ENCODE results near the gene MPP4. TPM values are rescaled to one million over a fixed set of nuclear protein-coding genes. Genes with fewer than 3 reads are reported as not detected.

MPP4 gene
- total and polyA plus RNA-seq, 7 donors = 0.06 to 0.36 TPM; not detected in 5

DNA sequence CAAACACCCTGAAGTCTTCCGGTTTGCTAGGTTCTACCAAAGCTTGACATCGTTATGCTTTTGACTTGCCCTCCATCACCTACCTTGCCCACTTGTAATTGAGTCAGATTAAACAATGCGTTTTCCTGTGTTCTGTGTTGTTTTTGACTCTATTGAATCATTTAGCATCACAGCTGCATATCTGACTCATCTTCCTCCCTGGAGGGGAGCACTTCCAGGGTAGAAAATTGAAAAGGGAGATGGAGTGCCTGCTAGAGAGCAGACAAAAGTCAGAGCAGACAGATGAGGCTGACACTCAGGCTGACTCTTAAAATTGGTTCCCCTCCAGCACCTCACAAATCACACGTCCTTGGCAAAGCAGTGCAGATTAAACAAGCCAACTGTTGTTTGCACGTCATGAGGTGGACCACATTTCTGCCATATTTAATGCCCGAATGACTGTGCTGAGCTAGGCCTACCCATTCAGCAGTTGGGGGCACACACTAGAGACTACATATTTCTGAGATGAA is 2.2 kb downstream of the MPP4 start:
- Histone ChIP-seq H3K4me1 (no peaks in the 10 kb centered on the region), H3K4me3 (no peak overlapping the region), H3K36me3 (peaks cover 0 to 15% (median 5%) of the 10 kb centered on the region in 4 donors), H3K27me3 (no peaks in the 10 kb centered on the region), H3K9me3 (no peaks in the 10 kb centered on the region), H3K27ac (no peak overlapping the region)
- WGBS, 2 donors = 83 to 85% methylated on average over 6 of the region's 6 CpGs
- intact Hi-C loops (cut with DNase I) = no loop called here
- no peak for TF ChIP-seq EP300 (IDR thresholded peaks at IDR 0.05)
- no peak for TF ChIP-seq POLR2AphosphoS5 (IDR thresholded peaks at IDR 0.05)
- no peak for TF ChIP-seq CTCF (IDR thresholded peaks at IDR 0.05)
- no peak for TF ChIP-seq POLR2A (IDR thresholded peaks at IDR 0.05)
- no peak for DNase-seq

DNA sequence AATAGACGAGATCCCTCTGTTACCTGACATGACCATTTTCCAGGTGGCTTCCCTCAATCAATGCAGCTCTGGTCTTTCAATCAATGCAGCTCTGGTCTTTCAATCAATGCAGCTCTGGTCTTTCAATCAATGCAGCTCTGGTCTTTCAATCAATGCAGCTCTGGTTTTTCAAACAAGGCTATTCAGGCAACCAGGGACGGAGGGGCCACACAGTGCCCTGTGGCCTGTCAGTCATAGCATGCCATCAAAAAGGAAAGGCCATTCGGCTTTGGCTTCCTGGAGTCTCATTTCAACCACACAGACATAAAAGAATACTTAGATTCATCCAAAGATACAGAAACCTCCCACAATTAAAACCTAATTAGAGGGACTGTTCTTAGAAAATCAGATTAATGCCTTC is 13.3 kb downstream of the MPP4 start:
- intact Hi-C loops (cut with DNase I) = no loop called here
- Histone ChIP-seq H3K27me3 (no peaks in the 10 kb centered on the region), H3K4me1 (no peaks in the 10 kb centered on the region), H3K36me3 (no peaks in the 10 kb centered on the region), H3K4me3 (no peak overlapping the region), H3K27ac (no peak overlapping the region), H3K9me3 (no peaks in the 10 kb centered on the region)
- no peak for DNase-seq
- 90 to 92% methylated on average over 3 of the region's 3 CpGs for WGBS, 2 donors
- TF ChIP-seq POLR2AphosphoS5 (IDR thresholded peaks at IDR 0.05) (no peak), CTCF (IDR thresholded peaks at IDR 0.05) (no peak), EP300 (IDR thresholded peaks at IDR 0.05) (no peak), POLR2A (IDR thresholded peaks at IDR 0.05) (no peak)

GRCh38 chr2:201680743-201681142 is 17.7 kb downstream of the MPP4 start:
- WGBS, 2 donors = 59 to 64% methylated on average over 9 of the region's 9 CpGs
- Histone ChIP-seq H3K9me3 (no peaks in the 10 kb centered on the region), H3K4me1 (no peaks in the 10 kb centered on the region), H3K27me3 (no peaks in the 10 kb centered on the region), H3K4me3 (no peak overlapping the region), H3K27ac (no peak overlapping the region), H3K36me3 (no peaks in the 10 kb centered on the region)
- intact Hi-C loops (cut with DNase I) = no loop called here
- no peak for TF ChIP-seq EP300 (IDR thresholded peaks at IDR 0.05)
- no peak for DNase-seq

DNA sequence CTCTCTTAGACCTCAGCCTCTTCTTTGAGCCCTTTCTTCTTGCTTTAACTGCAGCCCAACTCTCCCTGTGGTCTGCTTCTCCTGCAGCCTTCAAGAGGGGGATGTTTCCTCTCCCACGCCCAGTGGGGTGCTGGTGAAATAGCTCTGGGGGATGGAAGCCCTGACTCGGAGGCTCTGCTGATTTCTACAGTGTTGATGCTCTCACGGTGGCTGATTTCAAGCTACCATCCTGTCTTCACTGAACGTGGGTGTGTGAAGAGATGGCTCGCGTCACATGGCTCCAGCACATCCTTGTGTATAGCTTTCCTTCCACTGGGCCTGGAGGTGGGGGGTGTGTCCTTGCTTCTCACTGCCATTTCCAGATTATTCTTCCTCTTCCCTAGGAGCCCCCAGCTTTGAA is 20.0 kb downstream of the MPP4 start:
- H3K27ac ChIP-seq = no peak overlapping the region
- H3K27me3 ChIP-seq = no peaks in the 10 kb centered on the region
- TF ChIP-seq POLR2A (IDR thresholded peaks at IDR 0.05) = no peak
- no peak for TF ChIP-seq CTCF (IDR thresholded peaks at IDR 0.05)
- no peak for TF ChIP-seq EP300 (IDR thresholded peaks at IDR 0.05)
- no peak for TF ChIP-seq POLR2AphosphoS5 (IDR thresholded peaks at IDR 0.05)
- no peak for DNase-seq
- no peak overlapping the region for H3K4me3 ChIP-seq
- H3K4me1 ChIP-seq = no peaks in the 10 kb centered on the region
- H3K9me3 ChIP-seq = no peaks in the 10 kb centered on the region
- intact Hi-C loops (cut with DNase I) = no loop called here
- no peaks in the 10 kb centered on the region for H3K36me3 ChIP-seq
- 79 to 84% methylated on average over 6 of the region's 6 CpGs for WGBS, 2 donors

- no peaks in the 10 kb centered on the region for H3K27me3 ChIP-seq
- TF ChIP-seq CTCF (IDR thresholded peaks at IDR 0.05) (no peak), POLR2AphosphoS5 (IDR thresholded peaks at IDR 0.05) (no peak), EP300 (IDR thresholded peaks at IDR 0.05) (no peak), POLR2A (IDR thresholded peaks at IDR 0.05) (no peak)
- intact Hi-C loops (cut with DNase I) = no loop called here
- no peaks in the 10 kb centered on the region for H3K36me3 ChIP-seq
- H3K9me3 ChIP-seq = no peaks in the 10 kb centered on the region
- H3K4me3 ChIP-seq = no peak overlapping the region
- 61 to 89% methylated on average over 4 of the region's 4 CpGs for WGBS, 2 donors
- no peak for DNase-seq
- no peaks in the 10 kb centered on the region for H3K4me1 ChIP-seq
- H3K27ac ChIP-seq = no peak overlapping the region
Measured at GRCh38 chr2:201675454-201675853, 23.0 kb downstream of the MPP4 start.
